Endothelial cell of umbilical vein (primary cell): ENCODE data around the gene LMO1. TPM values are rescaled to one million over a fixed set of nuclear protein-coding genes. Genes with fewer than 3 reads are reported as not detected.

ENCODE experiments used
- BruUV-seq: library from RNA; stranded (reverse); fragments of 400-500 nt; replicated peaks from 2 replicates; lab custom pipeline; 2021; lab: Mats Ljungman, UMichigan
- CTCF ChIA-PET: fragments of 300-600, 350-600 bp; sonication (Branson Sonifier 250); formaldehyde crosslinking; loops from one replicate; lab custom pipeline; 2021; ENCODE audit warnings: antibody characterized with exemption, inconsistent platforms; lab: Charles Lee
- POLR2A ChIA-PET: fragments of 300-600, 350-600 bp; sonication (Branson Sonifier 250); formaldehyde crosslinking; loops from one replicate; lab custom pipeline; 2021; ENCODE audit warnings: antibody characterized with exemption, inconsistent platforms; lab: Charles Lee
- DNase-seq: peaks from one replicate; pipeline ENCODE4 v3.0.0-alpha.2; 2011; ENCODE audit warnings: low read depth, low spot score
- FAIRE-seq: peaks from 2 replicates; lab custom pipeline; 2011; peaks lifted over from hg19 to GRCh38; lab: Jason Lieb, UNC
- H2AFZ ChIP-seq: 2 replicates; pipeline ENCODE4 v1.6.0; 2012; ENCODE audit warnings: low read depth, low read length, control low read depth, inconsistent platforms
- H3K27ac ChIP-seq: 2 replicates; pipeline ENCODE4 v1.5.1; 2011; ENCODE audit warnings: low read depth, mild to moderate bottlenecking, control low read depth, low read length, moderate library complexity; ENCODE audit not compliant: insufficient read depth
- H3K27me3 ChIP-seq, 2 experiments: 2 replicates each; pipeline versions ENCODE4 v1.6.0 to v1.6.1; 2011; ENCODE audit warnings: low read length in 2 of 2, mixed read lengths in 1 of 2; ENCODE audit not compliant: control insufficient read depth in 2 of 2, insufficient read depth in 2 of 2
- H3K36me3 ChIP-seq, 2 experiments: 2 replicates in 1 of 2; 3 replicates in 1 of 2; pipeline ENCODE4 v1.5.1; 2011; ENCODE audit warnings: low read length in 2 of 2, mild to moderate bottlenecking in 1 of 2, moderate library complexity in 1 of 2; ENCODE audit not compliant: control insufficient read depth in 2 of 2, insufficient read depth in 2 of 2; ENCODE audit errors: extremely low read depth in 1 of 2
- H3K4me1 ChIP-seq: 3 replicates; pipeline ENCODE4 v1.5.1; 2011; ENCODE audit warnings: mild to moderate bottlenecking, low read length; ENCODE audit not compliant: control insufficient read depth, insufficient read depth; ENCODE audit errors: extremely low read depth
- H3K4me2 ChIP-seq: 2 replicates; pipeline ENCODE4 v1.6.1; 2011; ENCODE audit warnings: low read length, control low read depth, mixed read lengths; ENCODE audit not compliant: insufficient read depth
- H3K4me3 ChIP-seq, 3 experiments: fragments of 200-600 bp in 1 of 3; sonication (generic), shearing (Covaris generic) in 1 of 3; replicated peaks in 1 of 3; 2 replicates each; pipeline ENCODE4 v1.5.1; 2011 to 2016; ENCODE audit warnings: control low read depth in 3 of 3, low read length in 3 of 3, mild to moderate bottlenecking in 2 of 3, inconsistent platforms in 1 of 3, low read depth in 1 of 3, moderate library complexity in 1 of 3; ENCODE audit not compliant: insufficient read depth in 1 of 3
- H3K79me2 ChIP-seq: 2 replicates; pipeline ENCODE4 v1.6.0; 2012; ENCODE audit warnings: low read length, inconsistent platforms; ENCODE audit not compliant: control insufficient read depth, insufficient read depth
- H3K9ac ChIP-seq: replicated peaks from 2 replicates; pipeline ENCODE3; 2011; ENCODE audit warnings: low read length, control low read depth; ENCODE audit not compliant: insufficient read depth; ENCODE audit errors: extremely low read depth
- H3K9me1 ChIP-seq: replicated peaks from 3 replicates; pipeline ENCODE4 v1.6.0; 2011; ENCODE audit warnings: mild to moderate bottlenecking, low read length; ENCODE audit not compliant: control insufficient read depth, insufficient read depth; ENCODE audit errors: extremely low read depth
- H3K9me3 ChIP-seq: replicated peaks from 2 replicates; pipeline ENCODE4 v1.5.1; 2012; ENCODE audit warnings: low read length, inconsistent platforms; ENCODE audit not compliant: control insufficient read depth, insufficient read depth
- H4K20me1 ChIP-seq: replicated peaks from 2 replicates; pipeline ENCODE3; 2011; ENCODE audit warnings: mild to moderate bottlenecking, low read length; ENCODE audit not compliant: control insufficient read depth, insufficient read depth; ENCODE audit errors: extremely low read depth
- EZH2 ChIP-seq: IDR thresholded peaks from 2 replicates; pipeline ENCODE4 v1.6.1; 2012; ENCODE audit warnings: borderline replicate concordance, low read depth, mild to moderate bottlenecking, moderate library complexity, low read length, inconsistent platforms; ENCODE audit not compliant: severe bottlenecking
- FOS ChIP-seq: IDR thresholded peaks from 2 replicates; pipeline ENCODE4 v1.6.1; 2011; ENCODE audit warnings: mild to moderate bottlenecking, low read length, moderate library complexity, borderline replicate concordance; ENCODE audit not compliant: insufficient read depth
- GATA2 ChIP-seq: IDR thresholded peaks from 2 replicates; pipeline ENCODE4 v1.7.0; 2011; ENCODE audit warnings: low read depth, mild to moderate bottlenecking, moderate library complexity, mixed read lengths, low read length; ENCODE audit not compliant: insufficient read length, insufficient read depth
- JUN ChIP-seq: IDR thresholded peaks from 2 replicates; pipeline ENCODE4 v1.6.1; 2011; ENCODE audit warnings: borderline replicate concordance, low read depth; ENCODE audit not compliant: insufficient read length, insufficient read depth
- MAX ChIP-seq: IDR thresholded peaks from 2 replicates; pipeline ENCODE4 v1.6.1; 2011; ENCODE audit not compliant: insufficient read depth, insufficient read length
- MYC ChIP-seq: IDR thresholded peaks from one replicate; pipeline ENCODE4 v1.6.1; 2011; ENCODE audit warnings: mild to moderate bottlenecking, low read depth, low read length
- POLR2A ChIP-seq: IDR thresholded peaks from 2 replicates; pipeline ENCODE4 v1.6.1; 2012; ENCODE audit warnings: low read depth, mild to moderate bottlenecking, control low read depth, low read length
- POLR2AphosphoS5 ChIP-seq: IDR thresholded peaks from 2 replicates; pipeline ENCODE4 v1.6.1; 2012; ENCODE audit warnings: low read depth, mild to moderate bottlenecking, control low read depth, low read length, moderate library complexity; ENCODE audit not compliant: insufficient read depth
- dilution Hi-C: fragments of 300-500 bp; cut with MboI; formaldehyde crosslinking; loops from one replicate; pipeline ENCODE4 v1.15.0; 2019; ENCODE audit warnings: low sequenced_read_pairs; ENCODE audit not compliant: extremely low pct_ligation_motif_present
- intact Hi-C: fragments of 100-400 bp; cut with micrococcal nuclease; formaldehyde crosslinking; loops from one replicate; pipeline ENCODE4 v1.10.0; 2022
- polyA plus RNA-seq, 4 experiments: library from polyadenylated mRNA; depleted of rRNA in 3 of 4; stranded (reverse) in 3 of 4; unstranded in 1 of 4; fragments of >200 nt; gene quantifications; 2 replicates each; pipeline versions ENCODE4 v1.2.1 to v1.2.3, GENCODE V29; 2011 to 2012; ENCODE audit warnings: missing spikeins in 1 of 4
- total RNA-seq: library from RNA; stranded (reverse); gene quantifications from 2 replicates; pipeline ENCODE4 v1.2.3, GENCODE V29; 2021
- TF ChIP-seq, protein P1 (sequence below), 2 donors: IDR thresholded peaks; 1 replicate in 1 of 2; 2 replicates in 1 of 2; pipeline ENCODE4 v1.5.1; 2011; ENCODE audit warnings: low read length in 2 of 2, mild to moderate bottlenecking in 2 of 2, moderate library complexity in 2 of 2, control low read depth in 1 of 2, inconsistent platforms in 1 of 2, low read depth in 1 of 2; ENCODE audit not compliant: insufficient read depth in 1 of 2; ENCODE audit errors: extremely low read depth in 1 of 2

Gene LMO1
- total and polyA plus RNA-seq, 2 donors (not counting 3 experiments of a cell fraction or from before 2014, with no cell fraction given), result not detected

DNA sequence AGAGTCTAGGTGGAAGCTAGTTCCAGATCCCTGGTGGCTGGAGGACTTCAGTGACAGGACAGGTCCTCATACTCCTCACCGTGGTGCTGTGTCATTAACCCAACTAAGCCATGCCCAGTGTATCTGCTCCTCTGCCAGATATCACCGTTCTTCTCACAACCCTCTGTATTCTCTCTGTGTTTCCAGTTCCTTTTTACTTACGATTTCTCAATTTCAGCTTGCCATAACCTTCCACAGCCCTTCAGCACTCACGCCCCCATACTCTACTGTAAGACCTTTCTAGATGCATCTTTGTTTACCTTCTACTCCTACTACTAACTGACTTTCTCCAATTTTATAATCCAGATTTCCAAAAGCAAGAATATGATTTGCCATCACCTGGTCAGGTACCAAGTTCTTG lies 68.7 kb downstream of the LMO1 start:
- TF ChIP-seq MYC, result no peak
- TF ChIP-seq, protein P1, sequence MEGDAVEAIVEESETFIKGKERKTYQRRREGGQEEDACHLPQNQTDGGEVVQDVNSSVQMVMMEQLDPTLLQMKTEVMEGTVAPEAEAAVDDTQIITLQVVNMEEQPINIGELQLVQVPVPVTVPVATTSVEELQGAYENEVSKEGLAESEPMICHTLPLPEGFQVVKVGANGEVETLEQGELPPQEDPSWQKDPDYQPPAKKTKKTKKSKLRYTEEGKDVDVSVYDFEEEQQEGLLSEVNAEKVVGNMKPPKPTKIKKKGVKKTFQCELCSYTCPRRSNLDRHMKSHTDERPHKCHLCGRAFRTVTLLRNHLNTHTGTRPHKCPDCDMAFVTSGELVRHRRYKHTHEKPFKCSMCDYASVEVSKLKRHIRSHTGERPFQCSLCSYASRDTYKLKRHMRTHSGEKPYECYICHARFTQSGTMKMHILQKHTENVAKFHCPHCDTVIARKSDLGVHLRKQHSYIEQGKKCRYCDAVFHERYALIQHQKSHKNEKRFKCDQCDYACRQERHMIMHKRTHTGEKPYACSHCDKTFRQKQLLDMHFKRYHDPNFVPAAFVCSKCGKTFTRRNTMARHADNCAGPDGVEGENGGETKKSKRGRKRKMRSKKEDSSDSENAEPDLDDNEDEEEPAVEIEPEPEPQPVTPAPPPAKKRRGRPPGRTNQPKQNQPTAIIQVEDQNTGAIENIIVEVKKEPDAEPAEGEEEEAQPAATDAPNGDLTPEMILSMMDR (IDR thresholded peaks at IDR 0.05; ENCODE audit: extremely low read depth in 1 of 2, insufficient read depth in 1 of 2, low read depth in 1 of 2, low read length in 2 of 2), result no peak
- no peak for TF ChIP-seq MAX
- TF ChIP-seq POLR2AphosphoS5, result no peak
- H4K20me1 ChIP-seq, result no peaks in the 10 kb centered on the region
- POLR2A ChIA-PET, result no interaction called here
- FAIRE-seq (no peak), DNase-seq (no peak)
- dilution Hi-C loops (no loop called here), intact Hi-C loops (no loop called here)
- no peaks in the 10 kb centered on the region for H3K9me1 ChIP-seq
- no TSS peak for BruUV-seq
- no peaks in the 10 kb centered on the region for H3K9me3 ChIP-seq
- H3K27ac ChIP-seq, result no peak overlapping the region
- no peaks in the 10 kb centered on the region for H3K79me2 ChIP-seq
- peaks cover 2 to 11% of the 10 kb centered on the region in 2 experiments for H3K27me3 ChIP-seq
- no peak overlapping the region for H3K4me3 ChIP-seq
- no peaks in the 10 kb centered on the region for H3K36me3 ChIP-seq
- H2AFZ ChIP-seq, result no peak overlapping the region
- H3K4me2 ChIP-seq, result no peak overlapping the region
- H3K4me1 ChIP-seq, result no peaks in the 10 kb centered on the region
- CTCF ChIA-PET, result interaction anchor here (1.0 to 5.4 kb wide), 2 partner anchors 10 to 372 kb away, joined by 3 to 52 read pairs; no protein-coding TSS in a partner anchor
- H3K9ac ChIP-seq, result no peak overlapping the region

- peaks cover 2 to 11% of the 10 kb centered on the region in 2 experiments for H3K27me3 ChIP-seq
- dilution Hi-C loops (no loop called here), intact Hi-C loops (loop anchor here (1.0 kb wide), 3 partner anchors 13 to 373 kb away; partner anchors contain the start of gene LMO1)
- no peaks in the 10 kb centered on the region for H4K20me1 ChIP-seq
- TF ChIP-seq JUN (no peak), POLR2A (no peak), POLR2AphosphoS5 (no peak), EZH2 (no peak), FOS (no peak), MAX (no peak), GATA2 (no peak)
- TF ChIP-seq, protein P1 (IDR thresholded peaks at IDR 0.05; ENCODE audit: extremely low read depth in 1 of 2, insufficient read depth in 1 of 2, low read depth in 1 of 2, low read length in 2 of 2), result no peak
- BruUV-seq, result no TSS peak
- H3K27ac ChIP-seq, result no peak overlapping the region
- ChIA-PET POLR2A (no interaction called here), CTCF (interaction anchor here (0.6 to 5.4 kb wide), 18 partner anchors 9 to 937 kb away, joined by 3 to 52 read pairs (median 4); partner anchors contain the start of gene LMO1)
- no peak overlapping the region for H3K4me3 ChIP-seq
- H3K9me1 ChIP-seq, result no peaks in the 10 kb centered on the region
- DNase-seq, result no peak
- H3K4me2 ChIP-seq, result no peak overlapping the region
- H3K9ac ChIP-seq, result no peak overlapping the region
- H3K9me3 ChIP-seq, result no peaks in the 10 kb centered on the region
- H3K4me1 ChIP-seq, result no peaks in the 10 kb centered on the region
- no peak overlapping the region for H2AFZ ChIP-seq
- no peaks in the 10 kb centered on the region for H3K79me2 ChIP-seq
- H3K36me3 ChIP-seq, result no peaks in the 10 kb centered on the region
- FAIRE-seq, result no peak
Measured at GRCh38 chr11:8192896-8193209, 70.8 kb downstream of the LMO1 start.
